Measurements from ENCODE around the gene AMPH.

AMPH gene

DNA sequence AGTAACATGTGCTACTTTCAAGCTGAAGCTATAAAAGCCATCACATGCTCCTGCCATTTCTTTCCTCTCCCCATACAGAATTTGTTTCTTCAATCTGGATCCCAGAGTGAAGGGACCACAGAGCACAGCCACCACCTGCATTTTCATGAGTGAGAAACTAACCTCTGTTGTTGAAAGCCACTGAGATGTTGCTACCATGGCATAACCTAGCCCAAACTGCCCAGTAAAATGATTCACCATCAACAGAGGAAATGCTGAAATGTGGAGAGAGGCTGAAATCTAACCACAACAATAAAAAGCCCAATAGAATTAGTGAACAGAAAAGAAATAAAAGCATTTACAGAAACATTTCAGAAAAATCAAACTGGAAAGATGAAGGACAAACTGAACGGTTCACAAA lies 125.2 kb downstream of the AMPH start:
- H3K9me3 Mint-ChIP-seq = no peaks in the 10 kb centered on the region
- H3K4me3 Mint-ChIP-seq = no peak overlapping the region
- DNase-seq (no peak), ATAC-seq (replicated peaks) (no peak)
- no peaks in the 10 kb centered on the region for H3K36me3 Mint-ChIP-seq (ENCODE audit: insufficient read depth)
- no peaks in the 10 kb centered on the region for H3K4me1 Mint-ChIP-seq (ENCODE audit: low read depth in 2 of 2)
- H3K27ac Mint-ChIP-seq = no peak overlapping the region
- peaks cover 23 to 27% of the 10 kb centered on the region in 2 donors for H3K27me3 Mint-ChIP-seq

DNA sequence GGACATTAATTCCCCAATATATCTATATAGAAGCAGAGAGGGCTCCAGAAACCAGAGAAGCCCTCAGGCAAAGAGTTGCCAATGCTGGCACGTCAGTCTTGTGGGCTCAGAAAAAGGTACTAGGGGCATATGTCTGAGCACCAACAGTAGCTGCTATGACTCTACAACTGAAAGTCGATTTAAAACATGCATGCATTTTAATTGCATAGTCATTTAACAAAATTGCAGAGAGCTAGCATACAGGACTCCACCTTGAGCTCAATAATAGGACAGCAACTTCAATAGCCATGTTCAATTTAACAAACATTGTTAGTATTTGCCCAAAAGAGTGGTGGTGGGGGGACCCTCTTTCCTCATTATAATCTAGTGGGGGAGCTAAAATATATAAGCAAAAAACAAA lies 126.5 kb downstream of the AMPH start:
- H3K4me3 Mint-ChIP-seq = no peak overlapping the region
- no peak overlapping the region for H3K27ac Mint-ChIP-seq
- ATAC-seq (replicated peaks) (no peak), DNase-seq (no peak)
- peaks cover 26 to 36% of the 10 kb centered on the region in 2 donors for H3K27me3 Mint-ChIP-seq
- no peaks in the 10 kb centered on the region for H3K4me1 Mint-ChIP-seq (ENCODE audit: low read depth in 2 of 2)
- no peaks in the 10 kb centered on the region for H3K36me3 Mint-ChIP-seq (ENCODE audit: insufficient read depth)
- no peaks in the 10 kb centered on the region for H3K9me3 Mint-ChIP-seq

DNA sequence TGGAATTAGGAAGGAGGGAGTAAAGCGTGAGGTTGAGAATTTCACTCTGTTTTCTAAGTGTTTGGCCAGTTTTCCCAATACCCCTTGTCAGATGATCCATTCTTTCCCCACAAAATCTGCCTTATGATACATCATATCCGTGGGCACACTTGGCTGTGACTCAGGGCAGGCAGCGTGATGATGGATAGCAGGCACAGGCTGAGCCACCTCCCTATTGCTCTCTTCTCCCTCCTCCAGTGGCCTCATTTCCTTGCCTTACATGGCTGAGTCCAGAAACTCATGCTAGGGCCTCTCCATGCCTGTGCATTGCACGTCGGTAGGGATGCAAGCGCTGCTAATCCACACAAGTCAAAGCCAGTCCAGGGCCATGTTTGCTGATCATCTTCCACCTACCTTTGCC lies 128.3 kb downstream of the AMPH start:
- DNase-seq (no peak), ATAC-seq (replicated peaks) (no peak)
- Mint-ChIP-seq H3K27me3 (peaks cover 34 to 54% of the 10 kb centered on the region in 2 donors), H3K4me3 (no peak overlapping the region), H3K9me3 (no peaks in the 10 kb centered on the region), H3K4me1 (ENCODE audit: low read depth in 2 of 2) (no peaks in the 10 kb centered on the region), H3K27ac (no peak overlapping the region), H3K36me3 (ENCODE audit: insufficient read depth) (no peaks in the 10 kb centered on the region)

DNA sequence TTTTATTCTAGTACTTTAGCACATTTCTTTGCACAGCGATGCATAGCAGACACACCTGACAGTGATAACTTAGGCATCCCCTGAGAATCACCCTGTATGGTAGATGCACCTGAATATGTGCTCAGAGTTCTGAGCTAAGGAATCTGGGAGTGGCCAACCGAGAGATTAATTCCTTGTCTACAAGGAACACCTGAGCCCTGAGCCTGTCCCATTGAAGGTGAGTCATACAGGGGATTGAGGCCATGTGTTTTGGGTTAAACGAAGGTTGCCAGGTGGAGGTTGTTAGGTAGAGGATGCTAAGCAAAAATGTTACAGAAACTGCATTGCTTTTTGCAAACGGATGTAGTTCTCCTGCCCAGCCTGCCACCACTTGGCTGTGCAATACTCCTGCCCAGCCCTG lies 128.9 kb downstream of the AMPH start:
- H3K4me3 Mint-ChIP-seq = no peak overlapping the region
- DNase-seq = no peak
- H3K9me3 Mint-ChIP-seq = no peaks in the 10 kb centered on the region
- no peak overlapping the region for H3K27ac Mint-ChIP-seq
- H3K4me1 Mint-ChIP-seq (ENCODE audit: low read depth in 2 of 2) = no peaks in the 10 kb centered on the region
- H3K27me3 Mint-ChIP-seq = peaks cover 37 to 60% of the 10 kb centered on the region in 2 donors
- ATAC-seq (replicated peaks) = no peak
- no peaks in the 10 kb centered on the region for H3K36me3 Mint-ChIP-seq (ENCODE audit: insufficient read depth)

DNA sequence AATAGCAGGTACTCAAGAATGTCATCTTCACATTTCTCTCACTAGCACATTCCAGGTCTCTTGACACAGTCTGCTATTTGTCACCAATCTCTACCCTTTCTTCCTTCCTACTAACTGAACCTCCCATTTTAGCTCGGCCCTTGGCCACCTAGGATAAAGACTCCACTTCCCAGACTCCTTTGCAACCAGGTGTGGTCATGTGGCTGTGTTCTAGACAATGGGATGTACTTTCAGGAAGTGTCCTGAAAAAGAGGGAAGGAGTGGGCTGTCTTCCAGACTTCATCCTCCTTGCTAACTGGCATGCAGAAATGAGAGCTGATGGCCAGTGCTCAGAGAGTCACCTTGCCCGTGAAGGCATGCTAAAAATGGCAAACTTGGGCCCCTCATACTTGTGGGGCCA lies 139.2 kb downstream of the AMPH start:
- DNase-seq (no peak), ATAC-seq (replicated peaks) (no peak)
- H3K27ac Mint-ChIP-seq = no peak overlapping the region
- H3K27me3 Mint-ChIP-seq = peaks cover 31 to 33% of the 10 kb centered on the region in 2 donors
- H3K9me3 Mint-ChIP-seq = no peaks in the 10 kb centered on the region
- no peak overlapping the region for H3K4me3 Mint-ChIP-seq
- no peaks in the 10 kb centered on the region for H3K36me3 Mint-ChIP-seq (ENCODE audit: insufficient read depth)
- no peaks in the 10 kb centered on the region for H3K4me1 Mint-ChIP-seq (ENCODE audit: low read depth in 2 of 2)

DNA sequence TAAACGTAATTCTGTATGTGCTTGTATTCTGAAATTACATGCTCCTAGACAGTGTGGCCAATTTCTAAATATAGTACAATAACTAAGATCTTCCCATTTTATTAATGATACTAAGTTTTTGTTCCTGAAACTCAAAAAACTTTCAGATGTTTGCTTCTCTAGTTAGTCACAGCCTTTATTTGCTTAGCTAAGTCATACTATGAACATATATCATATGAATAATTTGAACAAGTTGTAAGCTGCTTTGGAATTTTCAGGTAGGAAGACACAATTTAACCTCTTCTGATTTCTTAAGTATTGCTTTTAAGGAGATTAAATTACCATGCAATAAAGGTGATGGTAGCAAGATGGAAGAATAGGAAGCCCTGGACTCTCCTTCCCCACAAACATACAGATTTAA lies 148.7 kb downstream of the AMPH start:
- Mint-ChIP-seq H3K36me3 (ENCODE audit: insufficient read depth) (no peaks in the 10 kb centered on the region), H3K27me3 (peaks cover 64 to 68% of the 10 kb centered on the region in 2 donors), H3K27ac (no peak overlapping the region), H3K4me3 (no peak overlapping the region), H3K4me1 (ENCODE audit: low read depth in 2 of 2) (peaks cover 0 to 3% of the 10 kb centered on the region in 2 donors), H3K9me3 (peaks cover 7 to 12% of the 10 kb centered on the region in 2 donors)
- ATAC-seq (replicated peaks) (no peak), DNase-seq (no peak)

DNA sequence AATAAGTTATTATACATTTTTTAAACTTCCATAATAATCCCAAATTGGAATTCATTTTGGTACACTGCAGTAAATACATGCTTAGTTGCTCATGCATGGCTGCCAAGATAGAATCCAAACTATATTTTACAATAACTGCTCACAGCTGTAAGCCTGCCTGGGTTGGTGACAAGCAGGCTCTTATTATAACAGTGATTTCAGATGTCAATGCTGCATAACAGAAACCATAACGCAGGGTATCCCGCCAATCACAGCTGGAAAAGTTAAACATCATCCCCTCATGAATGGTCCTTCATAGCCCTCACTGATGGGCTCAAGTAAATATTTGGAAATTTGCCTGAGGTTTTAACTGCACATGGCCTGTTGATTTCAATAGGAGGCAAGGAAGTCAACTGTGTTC lies 149.8 kb downstream of the AMPH start:
- Mint-ChIP-seq H3K9me3 (peaks cover 7 to 12% of the 10 kb centered on the region in 2 donors), H3K4me1 (ENCODE audit: low read depth in 2 of 2) (no peaks in the 10 kb centered on the region), H3K27me3 (peaks cover 61 to 63% of the 10 kb centered on the region in 2 donors), H3K36me3 (ENCODE audit: insufficient read depth) (no peaks in the 10 kb centered on the region), H3K4me3 (no peak overlapping the region), H3K27ac (no peak overlapping the region)
- DNase-seq (no peak), ATAC-seq (replicated peaks) (no peak)

DNA sequence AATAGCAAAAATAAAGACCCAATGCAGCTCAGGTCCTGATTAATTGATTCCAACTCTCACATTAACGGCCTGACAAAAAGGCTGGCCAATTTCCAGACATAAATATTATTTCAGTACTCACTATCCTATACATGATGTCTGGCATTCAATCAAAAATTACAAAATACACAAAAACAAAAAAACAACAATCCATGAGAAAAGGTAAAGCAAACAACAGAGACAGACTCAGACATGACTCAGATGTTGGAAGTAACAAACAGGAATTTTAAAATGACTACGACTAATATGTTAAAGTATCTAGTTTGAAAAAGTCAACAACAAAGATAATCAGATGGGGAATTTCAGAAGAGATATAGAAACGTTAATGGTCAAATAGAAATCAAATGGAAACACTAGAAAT lies 152.8 kb downstream of the AMPH start:
- H3K27me3 Mint-ChIP-seq = peaks cover 36 to 37% of the 10 kb centered on the region in 2 donors
- no peak overlapping the region for H3K4me3 Mint-ChIP-seq
- DNase-seq (no peak), ATAC-seq (replicated peaks) (no peak)
- no peaks in the 10 kb centered on the region for H3K4me1 Mint-ChIP-seq (ENCODE audit: low read depth in 2 of 2)
- no peaks in the 10 kb centered on the region for H3K36me3 Mint-ChIP-seq (ENCODE audit: insufficient read depth)
- H3K27ac Mint-ChIP-seq = no peak overlapping the region
- peaks cover under 1 to 1% of the 10 kb centered on the region in 2 donors for H3K9me3 Mint-ChIP-seq

DNA sequence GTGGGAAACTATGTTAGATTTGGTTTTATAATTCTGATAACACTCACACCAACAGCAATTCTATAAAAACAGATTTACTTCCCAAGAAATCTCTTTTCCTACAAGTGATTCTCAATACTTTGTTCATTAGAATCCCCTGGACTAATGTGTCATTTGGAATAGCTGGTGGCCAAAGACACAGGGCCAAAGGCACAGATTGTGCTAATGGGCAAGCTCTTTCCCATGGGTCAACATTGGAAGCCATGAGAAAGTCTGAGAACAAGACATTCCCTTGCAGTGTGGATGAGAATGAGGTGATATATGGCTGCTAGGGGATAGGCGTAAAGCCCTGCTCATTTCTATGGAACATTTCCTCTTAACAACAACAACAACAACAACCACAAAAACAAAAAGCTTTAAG lies 153.8 kb downstream of the AMPH start:
- Mint-ChIP-seq H3K36me3 (ENCODE audit: insufficient read depth) (no peaks in the 10 kb centered on the region), H3K4me3 (no peak overlapping the region), H3K4me1 (ENCODE audit: low read depth in 2 of 2) (no peaks in the 10 kb centered on the region), H3K27me3 (peaks cover 26% of the 10 kb centered on the region in 2 donors), H3K9me3 (no peaks in the 10 kb centered on the region), H3K27ac (no peak overlapping the region)
- no peak for DNase-seq
- ATAC-seq (replicated peaks) = no peak

DNA sequence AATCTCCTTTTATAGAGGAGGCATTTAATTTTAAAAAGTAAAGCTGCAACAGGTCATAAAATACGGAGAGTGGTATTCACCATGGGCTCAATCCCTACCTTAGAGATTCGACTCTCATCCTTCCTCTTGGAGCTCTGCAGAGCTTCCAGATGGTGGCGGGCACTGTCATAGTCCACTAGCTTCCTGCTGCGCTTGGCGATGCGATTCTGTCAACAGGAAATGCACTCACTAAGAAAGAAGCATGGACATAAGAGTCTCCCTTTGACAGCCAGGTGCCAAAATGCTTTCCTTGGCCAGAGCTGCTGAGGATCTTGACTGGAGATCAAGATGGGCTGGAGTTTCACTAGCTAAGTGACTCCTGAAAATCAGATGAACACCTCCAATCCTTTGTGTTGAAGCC lies 154.4 kb downstream of the AMPH start:
- DNase-seq (no peak), ATAC-seq (replicated peaks) (no peak)
- Mint-ChIP-seq H3K27me3 (peaks cover 20% of the 10 kb centered on the region in 2 donors), H3K27ac (no peak overlapping the region), H3K4me3 (no peak overlapping the region), H3K9me3 (no peaks in the 10 kb centered on the region), H3K4me1 (ENCODE audit: low read depth in 2 of 2) (no peaks in the 10 kb centered on the region), H3K36me3 (ENCODE audit: insufficient read depth) (no peaks in the 10 kb centered on the region)

DNA sequence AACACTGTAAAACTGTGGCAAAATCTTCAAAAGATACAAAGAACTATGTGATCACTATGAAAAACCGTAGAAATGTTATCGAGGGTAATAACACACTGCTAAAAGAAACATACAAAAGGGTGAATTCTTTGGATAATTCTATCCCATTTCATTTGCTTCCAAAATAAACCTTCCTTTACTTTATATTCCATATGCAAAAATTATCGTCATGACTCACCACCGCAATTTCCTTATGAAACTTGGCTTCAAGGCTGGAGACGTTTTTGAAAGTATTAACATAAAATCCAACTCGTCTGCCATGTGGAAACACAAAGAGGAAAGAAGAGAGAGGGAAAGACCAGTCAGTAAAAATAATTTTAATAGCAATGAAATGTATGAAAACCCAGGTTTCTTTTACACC lies 165.2 kb downstream of the AMPH start:
- DNase-seq (no peak), ATAC-seq (replicated peaks) (no peak)
- Mint-ChIP-seq H3K36me3 (ENCODE audit: insufficient read depth) (no peaks in the 10 kb centered on the region), H3K27ac (no peak overlapping the region), H3K9me3 (no peaks in the 10 kb centered on the region), H3K4me1 (ENCODE audit: low read depth in 2 of 2) (peaks cover 4 to 8% of the 10 kb centered on the region in 2 donors), H3K27me3 (no peaks in the 10 kb centered on the region), H3K4me3 (no peak overlapping the region)

DNA sequence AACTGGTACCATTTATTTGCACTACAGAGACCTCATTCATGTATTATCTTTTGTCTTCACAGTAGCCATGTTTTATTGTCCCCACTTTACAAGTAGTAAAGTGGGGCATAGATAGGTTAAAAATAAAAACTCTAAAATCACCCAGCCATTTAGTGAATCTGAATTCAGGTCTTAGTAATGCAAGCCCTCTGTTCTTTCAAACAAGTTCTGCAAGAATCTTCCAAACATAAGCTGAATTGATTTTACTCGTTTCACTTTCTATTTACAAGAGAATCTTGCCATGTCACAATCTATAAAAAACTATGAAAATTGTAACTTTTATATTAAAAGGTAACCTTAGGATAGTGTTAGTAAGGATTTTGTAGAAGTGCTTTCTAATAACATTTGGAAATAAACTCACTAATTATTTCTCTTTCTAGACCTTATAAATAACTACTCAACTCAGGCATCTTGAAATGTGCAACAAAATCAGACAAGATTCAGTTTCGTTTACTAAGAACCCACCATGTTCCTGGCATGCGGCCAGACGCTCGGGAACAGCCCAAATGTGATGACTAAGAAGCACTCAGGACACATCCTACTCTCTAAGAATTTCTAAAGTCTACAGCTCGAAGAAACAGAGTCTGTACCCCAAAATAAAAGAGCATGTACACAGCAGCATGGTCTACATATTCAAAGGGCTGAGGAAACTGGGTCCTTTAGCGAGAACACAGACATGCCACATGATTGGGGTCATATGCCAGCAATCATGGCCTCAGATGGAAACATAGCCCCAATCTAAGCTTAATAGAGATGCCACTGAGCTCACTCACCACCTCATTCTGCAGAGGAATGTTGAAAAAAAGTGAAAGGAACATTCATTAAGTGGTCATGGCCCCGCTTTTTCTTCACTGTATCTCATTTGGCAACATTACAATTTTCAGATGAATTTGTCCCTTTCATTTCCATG lies 167.6 kb downstream of the AMPH start:
- Mint-ChIP-seq H3K4me1 (ENCODE audit: low read depth in 2 of 2) (peaks cover 4 to 8% of the 10 kb centered on the region in 2 donors), H3K27ac (peak overlapping the region; percentile 32 to 77), H3K36me3 (ENCODE audit: insufficient read depth) (no peaks in the 10 kb centered on the region), H3K9me3 (no peaks in the 10 kb centered on the region), H3K27me3 (no peaks in the 10 kb centered on the region), H3K4me3 (peak overlapping the region; percentile 62 to 73)
- peak; percentile 62 to 70 (median 64) for DNase-seq
- ATAC-seq (replicated peaks) = peak; percentile 81

DNA sequence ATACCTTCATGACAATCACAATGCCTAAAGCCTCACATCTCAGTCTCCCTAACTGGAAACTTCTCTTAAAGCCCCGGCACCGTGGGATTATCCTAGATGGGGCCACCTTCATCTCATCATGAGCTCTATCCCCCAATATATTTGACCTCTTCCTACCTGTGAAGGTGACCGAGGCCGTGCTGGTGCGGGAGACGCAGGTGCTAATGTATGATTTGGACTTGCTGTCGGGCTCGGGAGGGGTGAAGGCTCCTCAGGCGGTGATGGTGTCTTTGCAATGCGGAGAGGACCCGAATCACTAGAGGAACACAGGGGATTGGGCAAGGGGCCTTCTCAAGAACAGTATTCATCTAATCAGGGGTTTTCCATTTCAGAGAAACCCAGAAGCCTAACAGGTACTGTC lies 168.4 kb downstream of the AMPH start:
- ATAC-seq (replicated peaks) (no peak), DNase-seq (no peak)
- no peaks in the 10 kb centered on the region for H3K27me3 Mint-ChIP-seq
- no peaks in the 10 kb centered on the region for H3K36me3 Mint-ChIP-seq (ENCODE audit: insufficient read depth)
- peaks cover 4 to 8% of the 10 kb centered on the region in 2 donors for H3K4me1 Mint-ChIP-seq (ENCODE audit: low read depth in 2 of 2)
- peak overlapping the region; percentile 62 to 73 for H3K4me3 Mint-ChIP-seq
- H3K9me3 Mint-ChIP-seq = no peaks in the 10 kb centered on the region
- H3K27ac Mint-ChIP-seq = peak overlapping the region in 1 of 2 donors; percentile 77

DNA sequence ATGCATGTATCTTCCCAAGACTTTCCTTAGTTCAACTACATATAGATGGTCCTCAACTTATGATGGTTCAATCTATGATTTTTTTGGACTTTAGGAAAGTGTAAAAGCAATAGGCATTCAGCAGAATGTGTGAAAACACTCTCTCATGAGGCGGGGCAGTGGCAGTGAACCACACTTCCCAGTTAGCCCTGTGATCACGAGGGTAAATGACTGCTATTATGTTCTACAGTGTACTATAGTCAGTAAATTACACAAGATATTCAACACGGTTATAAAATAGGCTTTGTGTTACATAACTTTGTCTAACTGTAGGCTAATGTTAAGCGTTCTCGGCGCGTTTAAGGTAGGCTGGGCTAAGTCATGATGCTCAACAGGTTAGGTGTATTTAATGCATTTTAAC lies 169.3 kb downstream of the AMPH start:
- Mint-ChIP-seq H3K27ac (no peak overlapping the region), H3K4me1 (ENCODE audit: low read depth in 2 of 2) (peaks cover 4 to 8% of the 10 kb centered on the region in 2 donors), H3K9me3 (no peaks in the 10 kb centered on the region), H3K36me3 (ENCODE audit: insufficient read depth) (no peaks in the 10 kb centered on the region), H3K27me3 (peaks cover 0 to 5% of the 10 kb centered on the region in 2 donors), H3K4me3 (no peak overlapping the region)
- ATAC-seq (replicated peaks) (no peak), DNase-seq (no peak)

Measured in effector memory CD8-positive, alpha-beta T cell (primary cell).